Loucy (cell line): Measurements from ENCODE around the gene ZNRF1.

Experiments used
- EZH2phosphoT487 ChIP-seq: fragments of 200-600 bp; IDR thresholded peaks from 2 replicates; pipeline ENCODE4 v1.6.1; 2018; ENCODE audit warnings: antibody characterized with exemption, mild to moderate bottlenecking, moderate library complexity, borderline replicate concordance
- TF ChIP-seq, protein P1 (sequence below): fragments of 200-600 bp; sonication (generic); conservative IDR thresholded peaks from 2 replicates; pipeline ENCODE4 v1.5.1; 2014; ENCODE audit warnings: mild to moderate bottlenecking, antibody characterized with exemption, low read length

DNA sequence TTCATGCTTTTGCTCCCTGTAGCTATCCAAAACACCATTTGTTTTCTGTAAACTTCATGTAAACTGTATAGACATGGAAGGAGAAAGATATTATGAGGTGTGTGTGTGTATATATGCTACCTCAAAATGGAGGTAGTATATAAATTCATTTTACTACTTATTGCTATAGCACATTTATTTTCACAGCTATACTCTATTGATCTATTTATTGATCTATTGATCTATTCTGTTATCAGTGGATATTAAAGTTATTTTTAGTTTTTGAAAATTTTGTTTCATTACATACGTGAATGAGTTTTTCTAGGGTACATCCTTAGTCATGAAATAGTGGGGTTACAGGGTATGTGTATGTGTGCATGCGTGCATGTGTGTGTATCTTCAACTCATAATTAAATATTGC, 15.5 kb downstream of the ZNRF1 start:
- TF ChIP-seq, protein P1, sequence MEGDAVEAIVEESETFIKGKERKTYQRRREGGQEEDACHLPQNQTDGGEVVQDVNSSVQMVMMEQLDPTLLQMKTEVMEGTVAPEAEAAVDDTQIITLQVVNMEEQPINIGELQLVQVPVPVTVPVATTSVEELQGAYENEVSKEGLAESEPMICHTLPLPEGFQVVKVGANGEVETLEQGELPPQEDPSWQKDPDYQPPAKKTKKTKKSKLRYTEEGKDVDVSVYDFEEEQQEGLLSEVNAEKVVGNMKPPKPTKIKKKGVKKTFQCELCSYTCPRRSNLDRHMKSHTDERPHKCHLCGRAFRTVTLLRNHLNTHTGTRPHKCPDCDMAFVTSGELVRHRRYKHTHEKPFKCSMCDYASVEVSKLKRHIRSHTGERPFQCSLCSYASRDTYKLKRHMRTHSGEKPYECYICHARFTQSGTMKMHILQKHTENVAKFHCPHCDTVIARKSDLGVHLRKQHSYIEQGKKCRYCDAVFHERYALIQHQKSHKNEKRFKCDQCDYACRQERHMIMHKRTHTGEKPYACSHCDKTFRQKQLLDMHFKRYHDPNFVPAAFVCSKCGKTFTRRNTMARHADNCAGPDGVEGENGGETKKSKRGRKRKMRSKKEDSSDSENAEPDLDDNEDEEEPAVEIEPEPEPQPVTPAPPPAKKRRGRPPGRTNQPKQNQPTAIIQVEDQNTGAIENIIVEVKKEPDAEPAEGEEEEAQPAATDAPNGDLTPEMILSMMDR = no peak
- TF ChIP-seq EZH2phosphoT487 = no peak
